Inferior parietal cortex (tissue), 1 donor: ENCODE data around the gene PDILT.

Experiments
- DNase-seq: peaks from one replicate; pipeline ENCODE4 v3.0.0-alpha.2; 2016; ENCODE audit errors: extremely low spot score

Gene PDILT

GRCh38 chr16:20402651-20403050 lies 1.9 kb downstream of the PDILT start:
- no peak for DNase-seq

DNA sequence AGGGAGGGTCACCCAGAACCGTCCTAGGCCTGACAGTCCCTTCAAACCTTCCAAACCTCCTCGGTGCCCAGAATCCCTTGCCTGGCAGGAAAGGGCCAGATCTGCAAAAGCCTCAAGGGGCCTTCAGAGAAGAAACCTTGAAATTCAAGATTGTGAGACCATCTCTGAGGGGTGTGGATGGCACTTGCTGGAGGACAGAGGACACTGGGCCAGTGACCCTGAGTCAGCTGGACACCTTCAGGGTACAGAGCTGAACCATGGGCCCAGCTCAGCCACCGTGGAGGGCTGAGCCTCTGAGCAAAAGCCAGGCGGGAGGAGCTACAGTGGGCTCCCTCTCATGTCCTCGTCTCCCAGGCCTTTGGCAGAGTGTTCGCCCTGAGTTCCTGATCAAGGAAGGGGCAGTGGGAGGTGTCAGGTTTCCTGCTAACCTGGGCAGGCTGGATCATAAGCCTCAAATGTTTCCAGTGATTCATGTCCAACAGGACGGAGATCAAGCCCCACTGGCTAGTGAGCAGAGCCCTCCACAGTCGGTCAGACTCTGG lies 3.0 kb downstream of the PDILT start:
- no peak for DNase-seq

DNA sequence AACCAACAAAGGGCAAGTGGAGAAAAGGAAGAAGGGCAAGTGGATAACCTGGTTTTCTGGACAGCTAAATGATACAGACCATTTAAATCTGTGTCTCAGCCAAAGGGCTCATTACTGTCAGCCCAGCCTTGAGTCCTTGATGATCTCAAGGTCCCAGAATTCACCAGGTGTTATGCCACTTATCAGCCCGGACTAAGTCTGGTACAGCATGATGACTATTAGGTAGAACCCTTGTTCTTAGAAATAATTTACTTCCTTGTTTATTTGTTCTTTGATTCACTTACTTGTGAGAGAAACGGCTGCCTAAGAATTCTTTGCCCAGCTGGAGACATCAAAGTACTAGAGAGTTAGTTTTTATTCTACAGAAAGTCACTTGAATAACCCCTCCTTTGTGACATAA lies 3.5 kb downstream of the PDILT start:
- no peak for DNase-seq

DNA sequence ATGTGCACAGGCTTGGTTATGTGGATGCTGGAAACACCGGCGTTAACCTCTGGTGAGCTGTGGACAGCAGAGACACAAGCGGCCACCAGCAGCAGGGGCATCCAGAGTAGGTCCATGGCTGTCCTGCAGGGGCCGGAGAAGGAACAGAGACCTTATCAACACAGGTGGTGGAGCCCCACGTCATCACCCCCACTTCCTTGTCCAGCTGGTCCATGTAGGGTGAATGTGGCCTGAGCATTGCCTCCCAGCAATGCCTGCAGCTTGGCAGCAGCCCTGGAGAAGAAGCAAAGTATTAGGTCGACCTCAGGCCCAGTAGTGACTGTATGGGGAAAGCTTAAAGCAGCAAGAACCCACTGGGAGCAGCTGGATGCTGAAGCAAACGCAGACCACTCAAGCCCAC lies 5.4 kb downstream of the PDILT start:
- DNase-seq, result no peak

- DNase-seq, result no peak
Measured at GRCh38 chr16:20398603-20399002, 5.9 kb downstream of the PDILT start.

DNA sequence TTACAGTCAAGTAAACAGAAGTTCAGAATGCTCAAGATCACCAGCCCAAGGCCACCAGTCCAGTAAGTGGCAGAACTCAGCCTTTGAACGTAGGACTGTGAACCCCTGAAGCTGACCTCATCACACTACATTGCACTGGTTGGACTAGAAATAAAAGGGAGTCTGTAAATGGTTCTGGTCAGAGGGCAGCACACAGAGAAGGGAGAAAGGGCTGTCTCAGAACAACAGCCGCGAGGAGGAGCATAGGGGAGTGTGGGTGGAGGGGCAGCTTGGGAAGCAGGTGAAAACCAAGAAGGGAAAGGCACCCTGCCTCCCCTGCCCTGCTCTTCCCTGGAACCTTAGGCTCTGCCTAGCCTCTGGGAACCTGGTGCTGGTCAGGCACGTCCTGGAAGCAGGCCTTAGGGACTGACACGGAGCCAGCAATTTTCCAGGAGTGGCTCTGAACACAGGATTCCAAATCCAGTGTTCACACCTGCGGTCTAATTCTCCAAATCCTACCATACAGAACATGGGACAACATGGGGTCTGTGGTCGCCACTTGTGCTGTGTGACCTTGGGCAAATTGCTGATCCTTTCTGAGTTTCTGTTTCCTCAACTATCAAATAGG lies 7.0 kb downstream of the PDILT start:
- no peak for DNase-seq

DNA sequence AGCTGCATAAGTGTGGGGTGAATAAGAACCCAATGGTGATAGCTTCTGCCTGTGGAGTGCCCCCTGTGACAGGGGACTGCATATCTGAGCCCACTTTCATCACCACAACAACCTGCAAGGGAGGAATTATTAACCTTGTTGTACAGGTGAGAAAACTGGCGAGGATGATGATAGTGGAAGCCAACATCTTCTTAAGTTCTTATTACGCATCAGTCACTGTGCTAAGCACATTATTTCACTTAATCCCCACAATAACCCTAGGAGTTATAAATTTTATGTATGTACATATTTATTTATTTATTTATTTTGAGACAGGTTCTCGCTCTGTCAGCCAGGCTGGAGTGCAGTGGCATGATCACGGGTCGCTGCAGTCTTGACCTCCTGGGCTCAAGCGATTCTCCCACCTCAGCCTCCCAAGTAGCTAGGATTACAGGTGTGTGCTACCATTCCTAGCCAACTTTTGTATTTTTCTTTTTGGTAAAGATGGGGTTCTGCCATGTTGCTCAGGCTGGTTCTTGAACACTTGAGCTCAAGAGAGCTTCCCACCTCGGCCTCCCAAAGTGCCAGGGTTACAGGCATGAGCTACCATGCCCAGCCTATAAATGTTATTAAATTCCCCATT lies 7.6 kb downstream of the PDILT start:
- no peak for DNase-seq

- no peak for DNase-seq
Measured at GRCh38 chr16:20395946-20396345, 8.6 kb downstream of the PDILT start.

- DNase-seq, result no peak
Measured at GRCh38 chr16:20393801-20394577, 10.5 kb downstream of the PDILT start.

- DNase-seq, result no peak
Measured at GRCh38 chr16:20391045-20391444, 13.5 kb downstream of the PDILT start.

DNA sequence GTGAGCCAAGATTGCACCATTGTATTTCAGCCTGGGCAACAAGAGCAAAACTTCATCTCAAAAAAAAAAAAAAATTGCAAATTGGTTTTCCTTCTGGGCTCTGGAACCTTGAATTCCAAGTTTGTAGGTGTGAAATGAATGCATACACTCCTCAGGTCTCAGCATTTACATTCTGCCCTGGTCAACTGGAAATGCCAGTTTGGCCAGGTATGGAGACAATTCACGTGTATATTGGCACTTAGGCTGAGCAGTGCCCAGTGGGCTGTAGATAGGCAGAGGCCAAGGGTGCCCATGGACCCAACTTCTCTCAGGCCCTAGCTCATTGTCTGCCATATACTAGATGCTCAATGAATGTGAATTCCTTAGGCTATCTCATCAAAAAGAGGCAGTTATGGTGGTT lies 15.7 kb downstream of the PDILT start:
- DNase-seq, result no peak

DNA sequence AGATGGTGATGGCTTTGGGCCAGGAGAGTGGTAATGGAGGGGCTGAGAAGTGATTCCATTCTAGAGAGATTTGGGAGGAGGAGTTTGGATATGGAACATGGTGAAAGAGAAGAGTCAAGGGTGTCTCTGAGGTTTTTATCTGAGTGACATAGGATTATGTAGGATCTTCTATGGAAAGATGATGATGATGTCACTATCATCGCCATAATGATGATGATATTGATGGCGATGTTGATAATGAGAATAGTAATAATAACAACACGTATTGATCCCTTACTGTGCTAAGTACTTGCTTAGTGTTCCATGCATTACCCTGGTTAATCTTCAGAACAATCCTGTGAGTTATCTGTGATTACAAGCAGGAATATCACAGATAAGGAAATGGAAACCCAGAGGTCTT lies 16.6 kb downstream of the PDILT start:
- no peak for DNase-seq

GRCh38 chr16:20385844-20386832 lies 18.4 kb downstream of the PDILT start:
- peak; percentile 76 for DNase-seq

- peak; percentile 81 for DNase-seq
Measured at GRCh38 chr16:20383106-20384029, 21.2 kb downstream of the PDILT start.

GRCh38 chr16:20382202-20382948 lies 22.2 kb downstream of the PDILT start:
- no peak for DNase-seq

DNA sequence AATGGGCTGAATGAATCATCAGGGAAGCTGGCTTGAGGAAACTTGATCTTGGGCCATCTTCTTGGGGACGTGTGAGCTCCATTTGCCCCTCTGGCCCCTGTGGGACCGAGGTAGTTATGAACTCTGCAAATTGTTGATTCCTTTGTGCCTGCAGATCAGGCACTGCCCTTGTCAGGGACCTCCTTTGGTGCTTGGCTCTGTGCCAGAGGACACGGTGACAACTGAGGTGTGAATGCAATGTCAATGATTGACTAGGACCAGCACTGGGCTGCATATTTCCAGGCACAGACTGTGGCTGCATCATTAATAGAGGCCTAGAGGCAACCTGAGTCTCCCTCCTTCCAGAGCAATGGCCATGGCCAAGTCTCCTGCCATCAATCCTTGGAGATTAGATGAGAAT lies 23.8 kb downstream of the PDILT start:
- no peak for DNase-seq

- no peak for DNase-seq
Measured at GRCh38 chr16:20377181-20377580, 27.4 kb downstream of the PDILT start.

DNA sequence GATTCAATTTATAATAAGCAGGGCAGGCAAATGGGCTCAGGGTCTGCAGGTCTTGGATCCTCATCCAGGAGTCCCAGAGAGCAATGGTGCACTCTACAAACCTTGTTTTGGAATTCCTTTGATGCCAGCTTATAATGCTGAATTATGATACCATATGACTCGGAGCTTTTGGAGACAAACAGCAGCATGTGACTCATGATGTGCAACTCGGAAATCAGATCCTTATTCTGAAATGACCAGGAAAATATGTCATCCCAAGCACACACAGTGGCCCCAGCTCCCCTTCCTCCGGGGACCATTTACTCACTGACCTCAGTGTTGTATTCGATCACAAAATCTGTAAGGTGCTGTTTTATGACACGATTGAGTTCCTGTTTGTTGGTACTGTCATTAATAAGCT lies 31.8 kb downstream of the PDILT start:
- no peak for DNase-seq

DNA sequence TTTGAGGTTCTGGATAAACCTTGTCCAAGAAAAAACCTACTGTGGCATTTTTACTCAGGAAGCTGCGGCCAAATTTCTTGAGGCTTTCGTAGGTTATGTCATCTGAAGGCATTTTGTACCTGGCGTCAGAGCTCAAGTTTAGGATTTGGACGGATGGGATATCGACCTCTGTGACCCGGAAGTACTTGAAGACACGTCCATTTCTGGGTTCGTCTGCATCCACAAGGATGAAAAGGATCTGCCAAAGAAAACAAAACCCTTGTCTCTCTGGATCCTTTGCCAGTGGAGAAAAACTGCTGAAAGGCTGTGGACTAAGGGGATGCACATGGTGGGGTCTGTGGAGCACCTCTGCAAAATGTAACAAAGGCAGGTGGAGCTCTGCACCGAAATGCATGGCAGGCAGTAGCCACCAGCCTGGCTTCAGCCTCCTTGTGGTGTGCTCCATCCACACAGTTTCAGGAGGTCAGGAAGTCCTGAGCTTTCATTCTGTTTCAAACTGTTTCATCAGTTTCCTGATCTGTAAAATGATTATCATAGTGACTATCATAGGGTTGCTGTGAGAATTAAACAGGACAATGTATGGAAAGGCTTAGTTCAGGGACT lies 35.0 kb downstream of the PDILT start:
- DNase-seq, result no peak
